HAP-1 (cell line): ENCODE data around the gene ACBD6.
"Not testable (repeated sequence)": the region's sequence is repeated elsewhere in the genome, so short reads cannot be mapped to it uniquely, and the experiment has no call there.

Experiments
- DNase-seq, 2 experiments: peaks; one replicate each; pipeline ENCODE4 v3.0.0-alpha.2; 2016 to 2020; ENCODE audit warnings: low spot score in 2 of 2
- H3K27me3 ChIP-seq: fragments of 250-450 bp; sonication (Bioruptor Pico); 2 replicates; pipeline ENCODE4 v1.5.1; 2020; ENCODE audit warnings: low read depth, mild to moderate bottlenecking, moderate library complexity
- H3K36me3 ChIP-seq: fragments of 250-450 bp; sonication (Bioruptor Pico); replicated peaks from 2 replicates; pipeline ENCODE4 v1.5.1; 2020; ENCODE audit warnings: mild to moderate bottlenecking
- H3K4me1 ChIP-seq: fragments of 250-450 bp; sonication (Bioruptor Pico); 2 replicates; pipeline ENCODE4 v1.5.1; 2020; ENCODE audit warnings: mild to moderate bottlenecking
- H3K4me3 ChIP-seq: fragments of 250-450 bp; sonication (Bioruptor Pico); 2 replicates; pipeline ENCODE4 v1.5.1; 2020; ENCODE audit warnings: mild to moderate bottlenecking, moderate library complexity
- H3K9me3 ChIP-seq: fragments of 250-450 bp; sonication (Bioruptor Pico); 2 replicates; pipeline ENCODE4 v1.5.1; 2020; ENCODE audit warnings: mild to moderate bottlenecking, moderate library complexity
- in situ Hi-C: fragments of 300-500 bp; cut with MboI; formaldehyde crosslinking; loops from 3 replicates; pipeline ENCODE4 v1.14.3; 2020; ENCODE audit warnings: low sequenced_read_pairs, inconsistent platforms, mixed read lengths

Gene ACBD6

DNA sequence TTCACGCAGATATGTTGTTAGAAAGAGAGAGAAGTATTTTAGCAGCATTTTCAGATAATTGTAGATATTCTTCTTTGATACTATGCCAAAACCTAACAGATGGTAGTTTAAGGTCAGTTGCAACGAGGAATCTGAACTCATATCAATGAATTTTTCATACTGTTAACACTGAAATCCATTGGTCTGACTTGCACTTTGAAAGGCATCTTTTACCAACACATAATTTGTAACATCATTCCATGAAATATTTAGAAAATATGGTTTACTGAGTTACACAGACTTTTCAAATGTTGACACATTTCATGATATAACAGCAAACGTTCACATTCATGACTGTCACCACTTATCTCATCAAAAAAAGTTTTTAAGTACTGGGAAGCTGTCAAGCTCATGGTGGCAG is 4.6 kb downstream of the ACBD6 start:
- Histone ChIP-seq H3K27me3 (no peaks in the 10 kb centered on the region), H3K4me3 (no peak overlapping the region), H3K36me3 (peaks cover 9% of the 10 kb centered on the region; the same call in 1 of the 2 replicates), H3K9me3 (no peaks in the 10 kb centered on the region), H3K4me1 (peaks cover 6% of the 10 kb centered on the region; the same call in 1 of the 2 replicates)
- in situ Hi-C loops: no loop called here
- no peak for DNase-seq

DNA sequence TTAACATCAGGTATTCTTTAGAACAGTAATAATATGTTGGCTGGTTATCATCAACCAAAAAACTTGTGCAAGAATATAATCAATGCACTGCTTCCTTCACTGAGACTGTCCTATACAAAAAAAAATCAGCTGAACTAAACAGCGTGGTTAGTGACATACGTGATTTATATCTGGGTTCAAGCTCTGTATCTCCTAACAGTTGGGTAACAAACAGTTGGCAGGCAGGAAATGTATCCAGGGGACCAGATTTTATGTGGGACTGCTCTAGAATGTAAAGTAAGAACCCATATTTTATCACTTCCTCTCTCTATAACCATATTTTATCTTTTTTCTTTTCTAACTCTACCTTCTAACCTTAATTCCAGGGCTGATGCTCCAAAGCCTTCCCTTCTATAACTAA is 8.0 kb downstream of the ACBD6 start:
- H3K36me3 ChIP-seq: peaks cover 16% of the 10 kb centered on the region
- H3K4me3 ChIP-seq: no peak overlapping the region
- in situ Hi-C loops: no loop called here
- H3K4me1 ChIP-seq: peaks cover 2% of the 10 kb centered on the region; the same call in 1 of the 2 replicates
- no peak for DNase-seq
- no peaks in the 10 kb centered on the region for H3K9me3 ChIP-seq
- H3K27me3 ChIP-seq: no peaks in the 10 kb centered on the region

DNA sequence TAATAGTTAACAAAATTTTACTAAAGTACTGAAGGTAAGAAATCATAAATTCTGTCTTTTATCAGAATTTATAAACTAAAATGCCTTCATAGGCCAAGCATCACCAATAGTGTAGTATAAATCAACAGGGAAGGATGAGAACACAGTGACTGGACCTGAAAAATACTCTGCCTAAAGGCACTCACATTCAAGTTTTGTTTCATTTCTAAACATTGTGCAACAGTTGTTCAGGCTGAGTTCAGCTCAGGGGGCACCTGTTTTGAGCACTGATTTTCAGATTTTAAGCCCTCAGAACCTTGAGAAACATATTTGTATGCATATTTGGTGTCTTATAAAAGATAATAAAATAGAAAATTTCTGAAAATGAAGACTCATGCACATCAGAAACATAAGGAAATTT is 12.4 kb downstream of the ACBD6 start:
- no peak for DNase-seq
- H3K4me3 ChIP-seq: no peak overlapping the region
- H3K27me3 ChIP-seq: no peaks in the 10 kb centered on the region
- in situ Hi-C loops: loop anchor here (10.0 kb wide), 1 partner anchor 305 kb away; no protein-coding TSS in a partner anchor
- peaks cover 15% of the 10 kb centered on the region for H3K36me3 ChIP-seq
- no peaks in the 10 kb centered on the region for H3K9me3 ChIP-seq
- H3K4me1 ChIP-seq: no peaks in the 10 kb centered on the region

DNA sequence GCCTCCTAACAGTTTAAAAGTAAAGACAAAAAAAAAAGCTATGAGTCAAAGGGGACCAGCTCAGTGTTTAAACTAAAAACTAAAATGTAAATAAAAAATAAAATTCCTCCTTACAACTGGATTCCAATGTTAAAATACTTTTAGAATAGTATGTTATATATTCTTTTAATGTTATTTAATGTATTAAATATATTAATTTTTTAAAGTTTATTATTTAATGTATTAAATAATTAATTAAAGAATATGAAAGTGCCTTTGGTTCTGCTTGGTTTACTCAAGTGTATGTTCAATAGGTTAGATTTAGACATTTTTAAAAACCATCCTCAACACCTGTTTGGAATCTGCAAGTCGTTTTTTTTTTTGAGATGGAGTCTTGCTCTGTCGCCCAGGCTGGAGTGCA is 13.1 kb downstream of the ACBD6 start:
- in situ Hi-C loops: loop anchor here (10.0 kb wide), 1 partner anchor 305 kb away; no protein-coding TSS in a partner anchor

DNA sequence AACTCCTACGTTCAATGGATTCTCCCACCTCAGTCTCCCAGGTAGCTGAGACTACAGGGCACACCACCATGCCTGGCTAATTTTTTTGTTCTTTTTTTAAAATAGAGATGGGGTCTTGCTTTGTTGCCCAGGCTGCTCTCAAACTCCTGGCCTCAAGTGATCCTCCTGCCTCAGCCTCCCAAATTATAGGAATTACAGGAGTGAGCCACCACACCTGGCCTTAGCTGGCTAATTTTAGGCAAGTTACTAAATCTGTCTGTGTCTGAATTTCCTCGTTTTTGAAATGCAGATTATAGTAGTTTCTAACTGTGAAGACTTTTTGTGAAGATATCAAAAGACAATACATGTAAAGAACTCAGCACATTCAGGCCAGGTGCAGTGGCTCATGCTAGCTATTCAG is 13.7 kb downstream of the ACBD6 start:
- H3K4me3 ChIP-seq: no peak overlapping the region
- H3K36me3 ChIP-seq: peaks cover 15% of the 10 kb centered on the region
- H3K27me3 ChIP-seq: no peaks in the 10 kb centered on the region
- in situ Hi-C loops: loop anchor here (10.0 kb wide), 1 partner anchor 304 kb away; no protein-coding TSS in a partner anchor
- DNase-seq: no peak
- no peaks in the 10 kb centered on the region for H3K4me1 ChIP-seq
- H3K9me3 ChIP-seq: no peaks in the 10 kb centered on the region

More for the DNA sequence above, 13.1 kb downstream of the ACBD6 start:
- Histone ChIP-seq H3K36me3 (peaks cover 15% of the 10 kb centered on the region), H3K4me3 (no peak overlapping the region), H3K9me3 (no peaks in the 10 kb centered on the region), H3K27me3 (no peaks in the 10 kb centered on the region), H3K4me1 (no peaks in the 10 kb centered on the region)
- DNase-seq: no peak

DNA sequence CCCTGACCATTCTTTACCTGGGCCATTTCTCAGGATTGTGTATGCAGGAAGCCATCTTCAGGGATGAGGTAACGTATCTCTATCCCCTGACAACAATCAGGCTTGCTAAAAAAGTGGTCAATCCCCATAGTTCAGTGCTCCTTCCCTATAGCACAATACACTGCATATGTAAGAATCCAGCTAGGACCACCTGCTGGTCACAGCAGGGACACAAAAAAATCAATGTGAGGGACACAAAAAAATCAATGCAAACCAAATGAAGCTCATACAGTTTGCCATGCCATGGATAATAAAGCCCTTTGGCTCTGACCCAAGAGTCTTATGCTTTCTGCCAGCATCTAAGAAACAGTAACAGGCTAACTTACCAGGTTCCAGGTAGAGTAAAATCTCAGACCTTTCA is 16.3 kb downstream of the ACBD6 start:
- in situ Hi-C loops: loop anchor here (10.0 kb wide), 1 partner anchor 301 kb away; no protein-coding TSS in a partner anchor
- no peak for DNase-seq
- Histone ChIP-seq H3K9me3 (no peaks in the 10 kb centered on the region), H3K4me1 (no peaks in the 10 kb centered on the region), H3K36me3 (peaks cover 12% of the 10 kb centered on the region), H3K27me3 (no peaks in the 10 kb centered on the region), H3K4me3 (no peak overlapping the region)

DNA sequence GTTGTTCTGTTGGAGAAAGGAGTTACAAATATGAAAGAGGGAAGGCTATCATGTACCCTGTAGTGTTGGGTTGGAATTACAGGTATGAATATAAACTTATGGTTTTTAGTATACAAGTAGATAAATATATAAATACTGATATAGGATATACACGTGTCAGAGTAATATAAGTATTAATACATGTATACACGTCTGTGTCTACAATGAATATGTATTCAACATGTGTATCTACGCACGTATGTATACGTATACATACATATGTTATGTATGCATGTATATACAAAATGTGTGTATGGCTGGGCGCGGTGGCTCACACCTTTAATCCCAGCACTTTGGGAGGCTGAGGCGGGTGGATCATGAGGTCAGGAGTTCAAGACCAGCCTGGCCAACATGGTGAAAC is 17.9 kb downstream of the ACBD6 start:
- Histone ChIP-seq H3K36me3 (peaks cover 9% of the 10 kb centered on the region), H3K4me1 (no peaks in the 10 kb centered on the region), H3K27me3 (no peaks in the 10 kb centered on the region), H3K9me3 (no peaks in the 10 kb centered on the region), H3K4me3 (no peak overlapping the region)
- DNase-seq: no peak
- in situ Hi-C loops: loop anchor here (10.0 kb wide), 1 partner anchor 300 kb away; no protein-coding TSS in a partner anchor

DNA sequence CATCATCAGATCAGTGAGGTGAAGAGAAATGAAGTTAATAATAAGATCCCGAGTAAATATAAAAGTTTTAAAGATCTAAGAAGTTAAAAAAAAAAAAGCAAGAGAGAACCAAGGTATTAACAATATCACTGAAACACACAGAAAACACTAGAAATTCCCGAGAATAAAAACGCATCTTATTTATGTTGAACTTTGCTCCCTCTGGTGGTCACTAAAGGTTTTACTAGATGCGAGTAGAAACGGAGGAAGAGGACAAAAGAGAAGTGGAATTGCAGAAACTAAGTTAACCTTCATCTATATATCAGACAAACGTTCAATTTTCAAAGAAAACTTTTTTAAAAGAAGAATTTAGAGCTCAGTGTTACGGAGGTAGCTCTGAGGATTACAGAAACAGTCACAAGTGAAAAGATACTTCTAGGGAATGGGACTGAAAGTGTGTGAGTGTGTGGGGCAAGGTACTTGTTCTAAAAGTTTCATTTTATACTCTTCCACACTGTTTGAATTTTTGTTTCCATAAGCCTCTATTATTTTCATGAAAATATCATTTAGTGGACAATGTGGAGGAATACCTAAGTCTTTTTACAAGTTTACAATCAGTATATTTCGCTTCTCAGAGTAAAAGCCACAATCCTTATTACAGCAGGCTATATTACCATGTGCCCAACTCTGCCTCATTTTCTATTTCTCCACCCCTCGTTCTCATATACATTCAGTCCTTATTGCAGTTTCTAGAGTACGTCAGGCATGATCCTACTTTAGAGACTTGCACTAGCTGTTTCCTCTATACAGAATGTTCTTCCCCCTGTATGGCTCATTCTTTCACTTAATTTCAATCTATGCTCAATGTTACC is 19.7 kb downstream of the ACBD6 start:
- Histone ChIP-seq H3K36me3 (peaks cover 13% of the 10 kb centered on the region), H3K4me3 (no peak overlapping the region)
- in situ Hi-C loops: loop anchor here (10.0 kb wide), 1 partner anchor 298 kb away; no protein-coding TSS in a partner anchor

DNA sequence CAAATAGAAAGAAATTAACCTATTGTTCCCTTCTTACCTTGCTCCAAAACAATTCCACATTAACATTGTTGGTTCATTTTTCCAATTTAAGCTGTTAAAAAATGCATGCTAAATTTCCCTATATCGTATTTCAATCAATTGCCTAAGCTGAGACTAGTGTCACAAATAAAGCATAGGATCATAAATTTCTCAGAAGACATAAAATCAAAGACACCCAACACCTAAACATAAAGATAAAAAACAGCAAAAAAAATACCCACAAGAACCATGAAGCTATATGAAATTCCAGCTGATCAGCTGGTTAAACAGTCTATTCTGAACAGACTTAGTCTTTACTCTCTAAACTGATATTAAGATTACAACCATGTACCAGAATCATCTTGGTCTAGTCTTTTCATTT is 32.3 kb downstream of the ACBD6 start:
- no peak for DNase-seq
- Histone ChIP-seq H3K9me3 (no peaks in the 10 kb centered on the region), H3K36me3 (no peaks in the 10 kb centered on the region), H3K4me1 (peaks cover 5% of the 10 kb centered on the region), H3K27me3 (no peaks in the 10 kb centered on the region), H3K4me3 (no peak overlapping the region)
- in situ Hi-C loops: no loop called here

More for the DNA sequence above, 19.7 kb downstream of the ACBD6 start:
- Histone ChIP-seq H3K27me3 (no peaks in the 10 kb centered on the region), H3K4me1 (no peaks in the 10 kb centered on the region), H3K9me3 (no peaks in the 10 kb centered on the region)
- DNase-seq: peak; percentile 42 to 63

DNA sequence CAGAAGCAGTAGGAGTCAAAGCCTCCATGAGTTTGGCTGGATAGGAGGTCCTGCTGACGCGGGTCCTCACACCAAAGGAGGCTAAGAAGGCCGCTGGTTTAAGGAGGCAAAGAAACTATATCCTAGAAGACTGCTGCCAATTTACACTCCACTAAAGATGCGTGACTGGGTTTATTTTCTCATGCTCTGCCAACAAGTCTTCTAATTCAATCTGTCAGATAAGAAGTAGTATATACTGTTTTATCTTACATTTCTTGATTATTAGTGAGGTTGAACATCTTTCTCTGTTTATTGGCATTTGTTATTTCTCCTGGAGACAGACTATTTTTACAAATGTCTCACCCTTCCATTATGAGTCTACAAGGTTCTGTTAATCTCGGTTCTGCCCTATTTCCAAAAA is 34.1 kb downstream of the ACBD6 start:
- Histone ChIP-seq H3K36me3 (no peaks in the 10 kb centered on the region), H3K27me3 (no peaks in the 10 kb centered on the region), H3K4me3 (no peak overlapping the region), H3K4me1 (peaks cover 9% of the 10 kb centered on the region), H3K9me3 (peaks cover 5% of the 10 kb centered on the region; the same call in 1 of the 2 replicates)
- no peak for DNase-seq
- in situ Hi-C loops: no loop called here

DNA sequence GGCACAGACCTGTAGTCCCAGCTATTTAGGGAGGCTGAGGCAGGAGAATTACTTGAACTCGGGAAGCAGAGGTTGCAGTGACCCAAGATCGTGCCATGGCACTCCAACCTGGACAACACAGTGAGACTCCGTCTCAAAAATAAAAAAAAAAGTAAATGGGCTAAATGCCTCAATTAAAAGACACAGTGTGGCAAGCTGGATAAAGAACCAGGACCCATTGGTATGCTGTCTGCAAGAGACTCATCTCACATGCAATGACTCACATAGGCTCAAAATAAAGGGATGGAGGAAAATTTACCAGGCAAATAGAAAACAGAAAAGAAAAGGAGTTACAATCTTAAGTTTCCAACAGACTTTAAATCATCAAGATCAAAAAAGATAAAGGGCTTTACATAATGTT is 40.3 kb downstream of the ACBD6 start:
- peaks cover 10% of the 10 kb centered on the region for H3K9me3 ChIP-seq
- peaks cover 9% of the 10 kb centered on the region for H3K4me1 ChIP-seq
- no peak overlapping the region for H3K4me3 ChIP-seq
- H3K36me3 ChIP-seq: no peaks in the 10 kb centered on the region
- in situ Hi-C loops: no loop called here
- no peak for DNase-seq
- no peaks in the 10 kb centered on the region for H3K27me3 ChIP-seq

DNA sequence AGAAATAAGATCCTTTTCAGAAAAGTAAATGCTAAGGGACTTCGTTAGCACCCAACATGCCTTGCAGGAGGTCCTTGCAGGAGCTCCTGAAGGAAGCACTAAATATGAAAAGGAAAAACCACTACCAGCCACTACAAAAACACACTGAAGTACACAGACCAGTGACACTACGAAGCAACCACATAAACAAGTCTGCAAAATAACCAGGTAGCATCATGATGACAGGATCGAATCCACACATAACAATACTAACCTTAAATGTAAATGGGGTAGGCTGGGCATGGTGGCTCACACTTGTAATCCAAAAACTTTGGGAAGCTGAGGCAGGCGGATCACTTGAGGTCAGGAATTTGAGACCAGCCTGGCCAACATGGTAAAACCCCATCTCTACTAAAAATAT is 40.7 kb downstream of the ACBD6 start:
- in situ Hi-C loops, DNase-seq, H3K36me3 ChIP-seq, H3K27me3 ChIP-seq, H3K4me1 ChIP-seq, H3K4me3 ChIP-seq: not testable (repeated sequence)
- H3K9me3 ChIP-seq: peaks cover 10% of the 10 kb centered on the region

DNA sequence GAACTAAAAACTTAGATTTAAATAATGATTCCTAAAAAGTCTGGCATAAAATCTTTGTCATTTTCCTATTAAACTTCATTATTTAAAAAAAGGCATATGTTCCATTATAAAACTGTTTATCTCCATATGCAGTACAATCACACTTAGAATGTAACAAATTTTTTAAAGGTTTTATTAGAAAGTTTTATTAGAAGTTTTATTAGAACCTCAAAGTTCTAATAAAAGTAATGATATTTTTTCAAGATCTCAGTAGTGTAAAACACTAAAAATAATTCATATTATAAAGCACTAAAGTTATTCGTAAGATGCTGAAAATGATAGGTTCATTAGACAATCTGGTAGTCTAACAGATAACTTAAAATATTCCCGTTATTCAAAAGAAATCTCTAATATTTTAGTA is 43.6 kb downstream of the ACBD6 start:
- DNase-seq: no peak
- Histone ChIP-seq H3K9me3 (peaks cover 5% of the 10 kb centered on the region; the same call in 1 of the 2 replicates), H3K27me3 (no peaks in the 10 kb centered on the region), H3K4me3 (no peak overlapping the region), H3K4me1 (no peaks in the 10 kb centered on the region), H3K36me3 (no peaks in the 10 kb centered on the region)
- in situ Hi-C loops: no loop called here

DNA sequence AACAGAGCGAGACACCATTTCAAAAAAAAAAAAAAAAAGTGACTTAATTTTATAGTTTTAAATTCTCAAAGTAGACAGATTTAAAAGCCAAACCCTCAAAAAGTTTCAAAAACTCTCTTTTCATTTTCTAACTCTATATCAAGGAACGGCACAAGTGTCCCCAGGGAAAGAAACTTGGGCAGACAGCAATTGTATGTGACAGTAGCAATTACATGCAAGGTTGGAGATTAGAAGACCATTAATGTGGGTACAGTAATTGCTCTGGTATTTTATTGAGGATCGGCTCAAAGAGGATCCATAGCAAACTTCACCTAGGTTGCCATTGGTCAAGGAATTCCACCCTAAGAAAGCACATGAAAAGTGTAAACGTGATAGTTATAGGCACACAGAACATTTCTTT is 46.2 kb downstream of the ACBD6 start:
- H3K27me3 ChIP-seq: no peaks in the 10 kb centered on the region
- peaks cover 2% of the 10 kb centered on the region; the same call in 1 of the 2 replicates for H3K9me3 ChIP-seq
- no peak overlapping the region for H3K4me3 ChIP-seq
- in situ Hi-C loops: no loop called here
- no peak for DNase-seq
- no peaks in the 10 kb centered on the region for H3K4me1 ChIP-seq
- H3K36me3 ChIP-seq: no peaks in the 10 kb centered on the region; the same call in 1 of the 2 replicates
